GM23338 (cell line): Measurements from ENCODE around the gene ZNF438.

Experiments
- CREB1 ChIP-seq: fragments of 250-450 bp; sonication (Bioruptor Pico); IDR thresholded peaks from 2 replicates; pipeline ENCODE4 v1.5.0; 2020; ENCODE audit warnings: low read depth, mild to moderate bottlenecking, moderate library complexity
- CTCF ChIP-seq, 2 experiments: fragments of 200-600 bp in 1 of 2; sonication (generic) in 1 of 2; conservative IDR thresholded peaks; 2 replicates each; pipeline versions ENCODE4 v1.5.1 to v1.6.1; 2016 to 2017; ENCODE audit warnings: antibody characterized with exemption in 2 of 2, low read depth in 2 of 2, mild to moderate bottlenecking in 2 of 2, moderate library complexity in 1 of 2
- POLR2AphosphoS5 ChIP-seq: IDR thresholded peaks from 2 replicates; pipeline ENCODE4 v1.6.1; 2016; ENCODE audit warnings: antibody characterized with exemption, low read depth
- ZNF331 ChIP-seq: fragments of 250-450 bp; sonication (Bioruptor Pico); IDR thresholded peaks from 2 replicates; pipeline ENCODE4 v1.5.0; 2020; ENCODE audit warnings: low read depth, mild to moderate bottlenecking, moderate library complexity

DNA sequence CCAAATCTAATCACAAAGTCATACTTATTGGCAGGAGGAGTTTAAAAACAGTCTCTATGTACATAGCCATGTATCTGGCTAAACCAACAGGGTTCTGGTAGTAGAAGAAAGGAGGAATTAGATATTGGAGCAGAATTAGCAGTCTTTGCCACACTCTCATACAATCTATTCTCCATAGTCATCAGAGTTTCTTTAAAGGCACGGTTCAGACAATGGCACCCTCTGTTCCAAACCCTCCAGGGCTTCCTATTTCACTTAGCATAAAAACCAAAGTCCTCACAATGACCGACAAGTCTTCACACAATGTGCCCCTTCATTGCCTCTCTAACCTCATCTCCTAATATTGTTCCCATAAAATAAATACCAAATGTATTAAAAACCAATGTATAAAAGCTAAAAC, 12.7 kb downstream of the ZNF438 start:
- TF ChIP-seq CTCF (conservative IDR thresholded peaks at IDR 0.05; ENCODE audit: low read depth in 2 of 2) = no peak
- TF ChIP-seq CREB1 = no peak
- TF ChIP-seq POLR2AphosphoS5 = no peak
- no peak for TF ChIP-seq ZNF331
